MG63 (cell line): ENCODE data around the gene KLK10. TPM values are rescaled to one million over a fixed set of nuclear protein-coding genes. Genes with fewer than 3 reads are reported as not detected.

Experiments used
- DNase-seq: peaks from one replicate; pipeline ENCODE4 v3.0.0-alpha.2; 2020
- H3K27me3 ChIP-seq: fragments of 250-450 bp; sonication (Bioruptor Pico); 2 replicates; pipeline ENCODE4 v1.5.1; 2020; ENCODE audit warnings: mild to moderate bottlenecking, moderate library complexity
- H3K36me3 ChIP-seq: fragments of 250-450 bp; sonication (Bioruptor Pico); 2 replicates; pipeline ENCODE4 v1.5.1; 2020; ENCODE audit warnings: mild to moderate bottlenecking, moderate library complexity
- H3K4me3 ChIP-seq: fragments of 250-450 bp; sonication (Bioruptor Pico); 2 replicates; pipeline ENCODE4 v1.5.1; 2020; ENCODE audit warnings: mild to moderate bottlenecking, moderate library complexity
- H3K9me3 ChIP-seq: fragments of 250-450 bp; sonication (Bioruptor Pico); 2 replicates; pipeline ENCODE4 v1.5.1; 2020; ENCODE audit warnings: mild to moderate bottlenecking, moderate library complexity
- total RNA-seq: library from RNA; depleted of rRNA; stranded (reverse); fragments of >200 nt; shearing (Covaris generic); gene quantifications from 2 replicates; pipeline ENCODE4 v1.2.3, GENCODE V29; 2014; ENCODE audit warnings: low replicate concordance

KLK10 gene
- total RNA-seq, 1 experiment from 2014 or later: 1.5 TPM

GRCh38 chr19:51014242-51014641, 5.3 kb downstream of the KLK10 start:
- no peak overlapping the region for H3K4me3 ChIP-seq
- H3K27me3 ChIP-seq: peaks cover 21% of the 10 kb centered on the region
- no peaks in the 10 kb centered on the region; the same call in 1 of the 2 replicates for H3K9me3 ChIP-seq
- DNase-seq: no peak
- H3K36me3 ChIP-seq: no peaks in the 10 kb centered on the region

- Histone ChIP-seq H3K4me3 (no peak overlapping the region), H3K27me3 (peaks cover 10% of the 10 kb centered on the region; the same call in 1 of the 2 replicates), H3K9me3 (no peaks in the 10 kb centered on the region; the same call in 1 of the 2 replicates), H3K36me3 (no peaks in the 10 kb centered on the region)
- DNase-seq: peak; percentile 11
These were observed 6.8 kb downstream of the KLK10 start for GRCh38 chr19:51012661-51013190.

- Histone ChIP-seq H3K36me3 (no peaks in the 10 kb centered on the region), H3K9me3 (no peaks in the 10 kb centered on the region), H3K4me3 (no peak overlapping the region), H3K27me3 (peaks cover 6% of the 10 kb centered on the region)
- no peak for DNase-seq
These were observed 9.3 kb downstream of the KLK10 start for GRCh38 chr19:51010066-51010795.

GRCh38 chr19:51009061-51009891, 10.2 kb downstream of the KLK10 start:
- Histone ChIP-seq H3K36me3 (no peaks in the 10 kb centered on the region), H3K9me3 (no peaks in the 10 kb centered on the region), H3K4me3 (no peak overlapping the region), H3K27me3 (peaks cover 9% of the 10 kb centered on the region)
- DNase-seq: no peak

GRCh38 chr19:51007488-51007887, 12.0 kb downstream of the KLK10 start:
- no peak overlapping the region for H3K4me3 ChIP-seq

GRCh38 chr19:51006406-51006805, 13.1 kb downstream of the KLK10 start:
- DNase-seq: peak; percentile 61
- Histone ChIP-seq H3K36me3 (no peaks in the 10 kb centered on the region), H3K4me3 (no peak overlapping the region), H3K9me3 (no peaks in the 10 kb centered on the region), H3K27me3 (peaks cover 9% of the 10 kb centered on the region)

More at GRCh38 chr19:51007488-51007887, 12.0 kb downstream of the KLK10 start:
- H3K36me3 ChIP-seq: no peaks in the 10 kb centered on the region
- H3K27me3 ChIP-seq: peaks cover 9% of the 10 kb centered on the region
- no peaks in the 10 kb centered on the region for H3K9me3 ChIP-seq
- DNase-seq: no peak

GRCh38 chr19:51005248-51005647, 14.3 kb downstream of the KLK10 start:
- peaks cover 7% of the 10 kb centered on the region for H3K27me3 ChIP-seq
- no peaks in the 10 kb centered on the region for H3K36me3 ChIP-seq
- DNase-seq: no peak
- H3K4me3 ChIP-seq: no peak overlapping the region
- H3K9me3 ChIP-seq: no peaks in the 10 kb centered on the region

- H3K9me3 ChIP-seq: no peaks in the 10 kb centered on the region
- peaks cover 8% of the 10 kb centered on the region for H3K27me3 ChIP-seq
- no peak for DNase-seq
- no peaks in the 10 kb centered on the region for H3K36me3 ChIP-seq
- H3K4me3 ChIP-seq: no peak overlapping the region
These were observed 16.2 kb downstream of the KLK10 start for GRCh38 chr19:51003316-51003715.

GRCh38 chr19:51002542-51003311, 16.8 kb downstream of the KLK10 start:
- Histone ChIP-seq H3K36me3 (no peaks in the 10 kb centered on the region), H3K4me3 (no peak overlapping the region), H3K27me3 (peaks cover 14% of the 10 kb centered on the region), H3K9me3 (no peaks in the 10 kb centered on the region)
- peak; percentile 24 for DNase-seq

GRCh38 chr19:51002089-51002532, 17.4 kb downstream of the KLK10 start:
- no peaks in the 10 kb centered on the region for H3K9me3 ChIP-seq
- peaks cover 19% of the 10 kb centered on the region for H3K27me3 ChIP-seq
- no peak overlapping the region for H3K4me3 ChIP-seq
- no peak for DNase-seq
- H3K36me3 ChIP-seq: no peaks in the 10 kb centered on the region

GRCh38 chr19:51001515-51001914, 18.0 kb downstream of the KLK10 start, which contains the start of gene KLK8:
TSS of gene KLK8 (minus strand) at chr19:51001604. CDS start at chr19:51001167, 437 bp downstream.
- Histone ChIP-seq H3K9me3 (no peaks in the 10 kb centered on the region), H3K36me3 (no peaks in the 10 kb centered on the region), H3K4me3 (no peak within 1 kb of the TSS), H3K27me3 (peaks cover 21% of the 10 kb centered on the region)
- DNase-seq: no peak

- no peaks in the 10 kb centered on the region for H3K9me3 ChIP-seq
- no peak overlapping the region for H3K4me3 ChIP-seq
- H3K27me3 ChIP-seq: peaks cover 26% of the 10 kb centered on the region
- H3K36me3 ChIP-seq: no peaks in the 10 kb centered on the region
- no peak for DNase-seq
These were observed 18.5 kb downstream of the KLK10 start for GRCh38 chr19:51000981-51001380.

GRCh38 chr19:51000426-51000825, 19.1 kb downstream of the KLK10 start:
- H3K27me3 ChIP-seq: peaks cover 29% of the 10 kb centered on the region
- H3K36me3 ChIP-seq: no peaks in the 10 kb centered on the region
- no peak for DNase-seq
- no peak overlapping the region for H3K4me3 ChIP-seq
- H3K9me3 ChIP-seq: no peaks in the 10 kb centered on the region

- DNase-seq: no peak
- peaks cover 2% of the 10 kb centered on the region; the same call in 1 of the 2 replicates for H3K9me3 ChIP-seq
- H3K36me3 ChIP-seq: no peaks in the 10 kb centered on the region
- H3K27me3 ChIP-seq: peaks cover 26% of the 10 kb centered on the region
- no peak overlapping the region for H3K4me3 ChIP-seq
These were observed 20.8 kb downstream of the KLK10 start for GRCh38 chr19:50998686-50999085.

- no peak for DNase-seq
These were observed 21.4 kb downstream of the KLK10 start for GRCh38 chr19:50998061-50998460.

GRCh38 chr19:50994129-50994528, 25.4 kb downstream of the KLK10 start:
- peaks cover 40% of the 10 kb centered on the region for H3K27me3 ChIP-seq
- H3K4me3 ChIP-seq: no peak overlapping the region
- H3K9me3 ChIP-seq: peaks cover 8% of the 10 kb centered on the region; the same call in 1 of the 2 replicates
- no peak for DNase-seq
- no peaks in the 10 kb centered on the region for H3K36me3 ChIP-seq

More at GRCh38 chr19:50998061-50998460, 21.4 kb downstream of the KLK10 start:
- Histone ChIP-seq H3K27me3 (peaks cover 26% of the 10 kb centered on the region), H3K4me3 (no peak overlapping the region), H3K9me3 (peaks cover 2% of the 10 kb centered on the region; the same call in 1 of the 2 replicates), H3K36me3 (no peaks in the 10 kb centered on the region)
